NCI-H2107 treated with DMSO at 0.1 percent for 48 hours (cell line): Measurements from ENCODE around the gene ZDBF2.
"Not testable (repeated sequence)": the region's sequence is repeated elsewhere in the genome, so short reads cannot be mapped to it uniquely, and the experiment has no call there.

Source experiments
- DNase-seq: peaks from one replicate; lab custom pipeline; 2025; ENCODE audit not compliant: unreplicated experiment; lab: John Stamatoyannopoulos, UW

The ZDBF2 gene

GRCh38 chr2:206274434-206275311 is at the start of gene ZDBF2:
ZDBF2 (plus strand) TSS chr2:206274663; CDS start chr2:206281850, 7,187 bp downstream.
- peak; percentile 8 for DNase-seq

- DNase-seq = no peak
Observed at GRCh38 chr2:206225435-206226232, 48.8 kb upstream of the ZDBF2 start.

- not testable (repeated sequence) for DNase-seq
Observed at GRCh38 chr2:206228636-206229035, 45.8 kb upstream of the ZDBF2 start.

GRCh38 chr2:206229642-206230041 is 44.8 kb upstream of the ZDBF2 start:
- DNase-seq = no peak

- peak; percentile 88 for DNase-seq
Observed at GRCh38 chr2:206230060-206230762, 44.3 kb upstream of the ZDBF2 start.

- no peak for DNase-seq
Observed at GRCh38 chr2:206231669-206232286, 42.7 kb upstream of the ZDBF2 start.

GRCh38 chr2:206232287-206233035 is 42.0 kb upstream of the ZDBF2 start:
- peak; percentile 65 for DNase-seq

GRCh38 chr2:206239157-206239556 is 35.3 kb upstream of the ZDBF2 start:
- DNase-seq = no peak

- no peak for DNase-seq
Observed at GRCh38 chr2:206240327-206240726, 34.1 kb upstream of the ZDBF2 start.

GRCh38 chr2:206241736-206242135 is 32.7 kb upstream of the ZDBF2 start:
- peak; percentile 53 for DNase-seq

GRCh38 chr2:206245265-206245672 is 29.2 kb upstream of the ZDBF2 start:
- DNase-seq = peak; percentile 11

GRCh38 chr2:206250041-206250897 is 24.2 kb upstream of the ZDBF2 start:
- no peak for DNase-seq

- no peak for DNase-seq
Observed at GRCh38 chr2:206253125-206253776, 21.2 kb upstream of the ZDBF2 start.

- no peak for DNase-seq
Observed at GRCh38 chr2:206253777-206254166, 20.7 kb upstream of the ZDBF2 start.

GRCh38 chr2:206255003-206255402 is 19.5 kb upstream of the ZDBF2 start:
- DNase-seq = no peak

GRCh38 chr2:206256706-206257205 is 17.7 kb upstream of the ZDBF2 start:
- DNase-seq = no peak

- no peak for DNase-seq
Observed at GRCh38 chr2:206257350-206257749, 17.1 kb upstream of the ZDBF2 start.

- DNase-seq = no peak
Observed at GRCh38 chr2:206257861-206258260, 16.6 kb upstream of the ZDBF2 start.

- DNase-seq = not testable (repeated sequence)
Observed at GRCh38 chr2:206258615-206259014, 15.8 kb upstream of the ZDBF2 start.
